Heart left ventricle (tissue), 16 donors: ENCODE results near the gene DRD2. TPM values are rescaled to one million over a fixed set of nuclear protein-coding genes. Genes with fewer than 3 reads are reported as not detected.

Source experiments
- ATAC-seq, 4 donors: fragments of 200-7000 bp; cut with Tn5 transposase; one replicate each; pipeline ENCODE4 v1.9.1; 2020 to 2022; ENCODE audit warnings: moderate library complexity in 4 of 4, mild to moderate bottlenecking in 3 of 4, moderate number of reproducible peaks in 1 of 4
- DNase-seq, 5 donors: peaks; one replicate each; pipeline ENCODE4 v3.0.0-alpha.2; 2020
- H3K27ac ChIP-seq, 12 donors: fragments of 200-600 bp; sonication (generic) in 4 of 12; one replicate each; pipeline versions ENCODE4 v1.5.0 to v1.8.0; 2016 to 2022; ENCODE audit warnings: mild to moderate bottlenecking in 2 of 12
- H3K27me3 ChIP-seq, 9 donors: fragments of 200-600 bp; sonication (generic) in 2 of 9; one replicate each; pipeline versions ENCODE4 v1.5.1 to v1.8.0; 2016 to 2022; ENCODE audit warnings: mild to moderate bottlenecking in 3 of 9
- H3K36me3 ChIP-seq, 9 donors: fragments of 200-600 bp; sonication (generic) in 2 of 9; one replicate each; pipeline versions ENCODE4 v1.5.0 to v1.8.0; 2018 to 2022; ENCODE audit warnings: mild to moderate bottlenecking in 2 of 9
- H3K4me1 ChIP-seq, 12 donors: fragments of 200-600 bp; sonication (generic) in 4 of 12; one replicate each; pipeline versions ENCODE4 v1.5.0 to v1.8.0; 2016 to 2022; ENCODE audit warnings: mild to moderate bottlenecking in 3 of 12
- H3K4me3 ChIP-seq, 12 donors: fragments of 200-600 bp; sonication (generic) in 4 of 12; one replicate each; pipeline versions ENCODE4 v1.5.0 to v1.8.0; 2017 to 2022; ENCODE audit warnings: mild to moderate bottlenecking in 9 of 12, moderate library complexity in 4 of 12
- H3K9me3 ChIP-seq, 12 donors: fragments of 200-600 bp; sonication (generic) in 4 of 12; one replicate each; pipeline versions ENCODE4 v1.5.0 to v1.8.0; 2016 to 2022; ENCODE audit warnings: mild to moderate bottlenecking in 1 of 12
- POLR2A ChIP-seq, 2 donors: fragments of 450-650 bp; IDR thresholded peaks; one replicate each; pipeline ENCODE4 v1.6.1; 2017; ENCODE audit warnings: antibody characterized with exemption in 2 of 2, mild to moderate bottlenecking in 2 of 2, moderate library complexity in 2 of 2
- WGBS, 4 donors: extraction: QIAGEN DNeasy Blood & Tissue Kit in 2 of 4; methylation state at CpG; one replicate each; pipeline versions ENCODE4 v1.1.5 to v1.1.7; 2013 to 2018; 5-methylcytosine and 5-hydroxymethylcytosine counted together
- intact Hi-C, 10 donors: fragments of 100-400 bp; cut with DNase I; formaldehyde crosslinking; loops; one replicate each; pipeline versions ENCODE4 v1.11.1 to v1.14.2; 2022
- microRNA-seq, 4 donors: library from miRNA; unstranded; fragments of <30 nt; microRNA quantifications; one replicate each; pipeline versions ENCODE4 to v1.2.0, GENCODE V29; 2017 to 2020
- polyA plus RNA-seq, 2 donors: library from polyadenylated mRNA; stranded (reverse); fragments of 200-250 nt; gene quantifications; one replicate each; pipeline ENCODE4 v1.2.3, GENCODE V29; 2013
- total RNA-seq, 9 donors: library from RNA; depleted of rRNA in 2 of 9; stranded (reverse); fragments of >200 nt in 2 of 9; fragmentation: NEBNext Ultra II Directional in 3 of 9; extraction: Animal tissue kit (Norgen Biotek cat#: 25700) in 3 of 9; gene quantifications; one replicate each; pipeline versions ENCODE4 v1.1.0 to v1.2.4, GENCODE V29; 2016 to 2023
- TF ChIP-seq, protein P1 (sequence below), 12 donors: fragments of 200-600 bp; sonication (generic) in 4 of 12; IDR thresholded peaks; one replicate each; pipeline versions ENCODE4 v1.5.0 to v1.8.0; 2018 to 2022; ENCODE audit warnings: antibody characterized with exemption in 12 of 12, mild to moderate bottlenecking in 5 of 12
- donor health status: ischemic (EF 13 %, LVEDD 7.1; RV severe dilation, severe dysfunction).
- donor health status: healthy with polysubstance abuse.
- donor health status: DM: no; HTN: yes; CAD: no.
- donor health status: DM: no; HTN: no; CAD: no.
- donor health status: ischemic (EF 25% LVEDD 6.9; RV normal size, moderate dysfunction).
- donor health status: ischemic (EF 25% LVEDD 5.7; RV mildly dilated, moderate dysfunction).
- donor health status: healthy.
- donor health status: DM: yes; HTN: yes; CAD: no.
- donor health status: ischemic (EF 35%, LVEDD 5.7; RV mildly dilated, moderate dysfunction).
- donor health status: nonischemic (EF 11% LVEDD 7.7; RV severe dilation, severe dysfunction).
- donor health status: DM: yes; HTN: yes; CAD: no.
- donor health status: PGD.
- donor health status: ischemic (EF 29% LVEDD 5.4; RV normal size, mild dysfunction).
- donor health status: nonischemic (EF 23%, LVEDD 6.1; RV moderate dilation, normal function).

DRD2 gene
- total and polyA plus RNA-seq, 11 donors, result 0.12 to 0.14 TPM; not detected in 9

DNA sequence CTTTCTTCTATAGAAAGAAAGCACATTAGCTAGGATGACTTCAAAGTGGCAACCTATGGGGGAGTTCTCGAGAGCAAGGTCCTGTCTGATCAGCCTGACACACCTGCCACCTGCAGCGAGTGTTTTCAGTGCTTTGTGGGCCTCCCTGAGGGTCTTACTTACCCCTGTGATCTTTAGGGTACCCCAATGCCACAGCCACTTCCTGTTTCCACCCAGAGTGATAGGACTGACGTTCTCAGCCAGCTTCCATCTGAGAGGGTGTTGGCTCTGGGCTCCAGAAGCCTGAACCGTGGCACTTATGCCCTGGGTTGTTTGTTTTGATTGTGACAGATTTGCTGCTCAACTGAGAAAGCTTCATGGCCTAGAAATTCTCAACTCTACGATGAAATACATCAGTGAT lies 109.3 kb downstream of the DRD2 start:
- no peak for ATAC-seq
- Histone ChIP-seq H3K4me1 (no peaks in the 10 kb centered on the region), H3K4me3 (no peak overlapping the region), H3K36me3 (peaks cover 0 to 84% (median 61%) of the 10 kb centered on the region in 9 donors), H3K27me3 (no peaks in the 10 kb centered on the region), H3K27ac (no peak overlapping the region), H3K9me3 (no peaks in the 10 kb centered on the region)
- intact Hi-C loops, result no loop called here
- TF ChIP-seq, protein P1, sequence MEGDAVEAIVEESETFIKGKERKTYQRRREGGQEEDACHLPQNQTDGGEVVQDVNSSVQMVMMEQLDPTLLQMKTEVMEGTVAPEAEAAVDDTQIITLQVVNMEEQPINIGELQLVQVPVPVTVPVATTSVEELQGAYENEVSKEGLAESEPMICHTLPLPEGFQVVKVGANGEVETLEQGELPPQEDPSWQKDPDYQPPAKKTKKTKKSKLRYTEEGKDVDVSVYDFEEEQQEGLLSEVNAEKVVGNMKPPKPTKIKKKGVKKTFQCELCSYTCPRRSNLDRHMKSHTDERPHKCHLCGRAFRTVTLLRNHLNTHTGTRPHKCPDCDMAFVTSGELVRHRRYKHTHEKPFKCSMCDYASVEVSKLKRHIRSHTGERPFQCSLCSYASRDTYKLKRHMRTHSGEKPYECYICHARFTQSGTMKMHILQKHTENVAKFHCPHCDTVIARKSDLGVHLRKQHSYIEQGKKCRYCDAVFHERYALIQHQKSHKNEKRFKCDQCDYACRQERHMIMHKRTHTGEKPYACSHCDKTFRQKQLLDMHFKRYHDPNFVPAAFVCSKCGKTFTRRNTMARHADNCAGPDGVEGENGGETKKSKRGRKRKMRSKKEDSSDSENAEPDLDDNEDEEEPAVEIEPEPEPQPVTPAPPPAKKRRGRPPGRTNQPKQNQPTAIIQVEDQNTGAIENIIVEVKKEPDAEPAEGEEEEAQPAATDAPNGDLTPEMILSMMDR (IDR thresholded peaks at IDR 0.05), result no peak
- no peak for TF ChIP-seq POLR2A (IDR thresholded peaks at IDR 0.05)
- no peak for DNase-seq
- WGBS, 4 donors, result 76 to 85% (median 83%) methylated on average over 5 of the region's 5 CpGs

DNA sequence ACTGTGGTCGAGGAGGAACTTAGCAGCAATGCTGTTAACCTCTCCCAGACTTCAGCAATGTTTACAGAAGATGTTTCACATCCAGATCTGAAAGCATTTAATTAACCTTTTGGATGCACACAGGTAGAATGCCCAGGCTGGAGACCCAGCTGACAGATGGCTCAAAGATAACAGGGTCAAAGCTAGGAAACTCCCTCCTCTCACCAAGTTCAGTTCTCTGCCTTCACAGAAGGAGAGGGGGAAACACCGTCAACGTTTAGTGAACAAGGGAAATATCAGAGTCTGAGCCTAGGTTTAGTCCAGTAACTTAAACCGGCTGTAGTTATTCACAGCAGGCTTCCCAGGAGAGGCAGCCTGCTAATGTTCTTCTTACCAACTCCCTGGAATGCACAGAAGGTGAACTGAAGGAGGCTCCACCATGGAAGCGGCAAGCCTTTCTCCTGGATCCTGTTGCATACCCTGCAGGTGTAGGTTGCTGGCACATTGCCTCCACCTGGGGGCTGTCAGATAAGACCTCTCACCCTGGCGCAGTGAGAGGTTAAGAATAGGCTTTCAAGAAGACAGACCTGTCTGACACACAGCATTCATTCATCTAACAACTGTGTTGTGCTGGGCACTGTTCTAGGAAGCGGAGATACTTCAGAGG lies 111.1 kb downstream of the DRD2 start:
- DNase-seq (no peak), ATAC-seq (no peak)
- H3K4me3 ChIP-seq, result no peak overlapping the region
- TF ChIP-seq, protein P1 (IDR thresholded peaks at IDR 0.05), result no peak
- no peak for TF ChIP-seq POLR2A (IDR thresholded peaks at IDR 0.05)
- H3K27me3 ChIP-seq, result no peaks in the 10 kb centered on the region
- H3K36me3 ChIP-seq, result peaks cover 0 to 98% (median 78%) of the 10 kb centered on the region in 9 donors
- no peaks in the 10 kb centered on the region for H3K9me3 ChIP-seq
- no peaks in the 10 kb centered on the region for H3K4me1 ChIP-seq
- WGBS, 4 donors, result 79 to 84% (median 80%) methylated on average over 7 of the region's 7 CpGs
- H3K27ac ChIP-seq, result no peak overlapping the region
- intact Hi-C loops, result no loop called here

DNA sequence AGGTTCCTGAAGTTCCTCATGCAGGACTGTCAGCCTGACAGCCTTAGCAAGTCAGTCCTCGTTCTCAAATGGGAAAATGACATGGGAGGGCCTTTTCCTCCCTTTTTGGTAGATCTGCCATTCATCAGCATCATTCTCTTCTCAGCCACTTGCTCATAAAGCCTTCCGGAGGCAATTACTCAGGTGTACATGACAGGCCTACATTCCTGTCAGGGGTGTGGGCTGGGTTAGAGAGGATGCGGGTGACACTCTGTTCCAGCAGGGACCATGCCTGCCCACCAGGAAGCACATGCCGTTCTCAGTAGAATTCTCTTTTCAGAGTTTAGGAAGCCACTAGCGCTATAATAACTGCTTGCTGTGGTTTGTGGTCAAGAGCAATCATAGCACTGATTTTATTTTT lies 111.8 kb downstream of the DRD2 start:
- Histone ChIP-seq H3K4me3 (no peak overlapping the region), H3K27ac (no peak overlapping the region), H3K36me3 (peaks cover 0 to 98% (median 84%) of the 10 kb centered on the region in 9 donors), H3K27me3 (no peaks in the 10 kb centered on the region), H3K9me3 (no peaks in the 10 kb centered on the region), H3K4me1 (no peaks in the 10 kb centered on the region)
- no peak for ATAC-seq
- intact Hi-C loops, result no loop called here
- TF ChIP-seq POLR2A (IDR thresholded peaks at IDR 0.05), result no peak
- TF ChIP-seq, protein P1 (IDR thresholded peaks at IDR 0.05), result no peak
- no peak for DNase-seq
- 78 to 93% (median 83%) methylated on average over 5 of the region's 5 CpGs for WGBS, 4 donors

Small RNAs within 50 kb of the gene (microRNA-seq; reads per million reads assigned to microRNA genes)
- gene MIR4301, result 0 reads per million in 4 donors

Other genes with a start within 250 kb of the DRD2 start
- 10 to 100 TPM in 3 of 9 donors, 1 to 10 TPM in 6; 3.5 to 11.9 (median 7.9) TPM for gene TTC12, start 160.8 kb downstream of the DRD2 start, total RNA-seq
- gene TTC12, start 160.8 kb downstream of the DRD2 start, polyA plus RNA-seq, result 1 to 10 TPM; 2.7 to 3.8 TPM
- gene ANKK1, start 87.6 kb downstream of the DRD2 start, total RNA-seq, result under 1 TPM in 2 of 9 donors, not detected in 7; 0.09 to 0.24 TPM
- gene ANKK1, start 87.6 kb downstream of the DRD2 start, polyA plus RNA-seq, result under 1 TPM; 0.03 to 0.11 TPM
- 1 to 10 TPM in 2 of 9 donors, under 1 TPM in 6, not detected in 1; 0.16 to 1.2 (median 0.49) TPM for gene TMPRSS5, start 230.9 kb upstream of the DRD2 start, total RNA-seq
- under 1 TPM; 0.15 to 0.50 TPM for gene TMPRSS5, start 230.9 kb upstream of the DRD2 start, polyA plus RNA-seq